K562 (cell line): ENCODE data around the gene CHPF2. TPM values are rescaled to one million over a fixed set of nuclear protein-coding genes. Genes with fewer than 3 reads are reported as not detected.

ENCODE experiments used
- CHD2 ChIP-seq: IDR thresholded peaks from 2 replicates; pipeline ENCODE4 v1.6.1; 2011; ENCODE audit warnings: low read depth, low read length
- HMGN3 ChIP-seq: IDR thresholded peaks from 2 replicates; pipeline ENCODE4 v1.6.1; 2011; ENCODE audit warnings: borderline replicate concordance, low read depth, mild to moderate bottlenecking, mixed read lengths, low read length; ENCODE audit not compliant: insufficient read length; ENCODE audit errors: extremely low read depth
- KDM5B ChIP-seq: fragments of 200-600 bp; sonication (generic); IDR thresholded peaks from 2 replicates; pipeline ENCODE4 v1.6.1; 2012; ENCODE audit warnings: low read depth, mild to moderate bottlenecking, moderate library complexity, low read length, control low read depth, inconsistent platforms; ENCODE audit not compliant: insufficient replicate concordance
- MAZ ChIP-seq, 2 experiments: fragments of 450-650 bp in 1 of 2; sonication (generic) in 1 of 2; formaldehyde crosslinking; IDR thresholded peaks in 1 of 2; conservative IDR thresholded peaks in 1 of 2; 2 replicates each; pipeline versions ENCODE4 v1.4.0 to v1.5.0; 2020; ENCODE audit warnings: mild to moderate bottlenecking in 1 of 2, missing genetic modification reagents in 1 of 2
- NCOR1 ChIP-seq: fragments of 450-650 bp; IDR thresholded peaks from 2 replicates; pipeline ENCODE4 v1.6.1; 2016; ENCODE audit warnings: mild to moderate bottlenecking, moderate library complexity
- NR1H2 ChIP-seq: sonication (generic); formaldehyde crosslinking; IDR thresholded peaks from 2 replicates; pipeline ENCODE4 v1.4.0; 2020; ENCODE audit warnings: mild to moderate bottlenecking, missing genetic modification reagents
- RFX5 ChIP-seq: IDR thresholded peaks from 2 replicates; pipeline ENCODE4 v1.6.1; 2011; ENCODE audit warnings: low read depth, mild to moderate bottlenecking, improper control_type of control experiment, low read length
- RHOXF2B ChIP-seq: fragments of 250-450 bp; sonication (Bioruptor Pico); conservative IDR thresholded peaks from 2 replicates; pipeline ENCODE4 v1.5.1; 2021
- ZFP91 ChIP-seq: sonication (generic); formaldehyde crosslinking; IDR thresholded peaks from 2 replicates; pipeline ENCODE4 v1.8.0; 2022; ENCODE audit warnings: mild to moderate bottlenecking, missing genetic modification reagents
- ZNF778 ChIP-seq: fragments of 450-650 bp; formaldehyde crosslinking; IDR thresholded peaks from 2 replicates; pipeline ENCODE4 v1.4.0; 2020; ENCODE audit warnings: mild to moderate bottlenecking, moderate library complexity
- polyA plus RNA-seq, 8 experiments: library from polyadenylated mRNA; depleted of rRNA in 4 of 8; stranded (reverse) in 5 of 8; unstranded in 3 of 8; fragments of >200 nt; fragmentation: Nextera tagmentation in 2 of 8; fragmentation: Illumina TruSeq in 1 of 8; extraction: Ambion mirVana in 2 of 8; extraction: Trizol in 1 of 8; gene quantifications; 2 replicates each; pipeline versions ENCODE4 v1.2.1 to v1.2.3, GENCODE V29; 2011 to 2014; ENCODE audit warnings: inconsistent platforms in 1 of 8, missing spikeins in 1 of 8
- total RNA-seq, 7 experiments: library from RNA; depleted of rRNA in 6 of 7; stranded (reverse); fragments of >200 nt in 6 of 7; fragmentation: Illumina TruSeq in 2 of 7; extraction: Trizol in 2 of 7; gene quantifications; 2 replicates each; pipeline versions ENCODE4 v1.2.1 to v1.2.3, GENCODE V29; 2011 to 2021; ENCODE audit warnings: low replicate concordance in 1 of 7
- TF ChIP-seq, protein P1 (sequence below): fragments of 450-650 bp; IDR thresholded peaks from 2 replicates; pipeline ENCODE4 v1.7.1; 2018; ENCODE audit warnings: mild to moderate bottlenecking, low read depth; ENCODE audit not compliant: partially characterized antibody
- TF ChIP-seq, protein P2 (sequence below), 2 experiments: fragments of 450-650 bp in 1 of 2; sonication (generic) in 1 of 2; formaldehyde crosslinking in 1 of 2; IDR thresholded peaks; 2 replicates each; pipeline versions ENCODE4 v1.7.1 to v1.9.0; 2016 to 2022; ENCODE audit warnings: inconsistent platforms in 1 of 2, mild to moderate bottlenecking in 1 of 2, missing genetic modification reagents in 1 of 2

The CHPF2 gene
- total and polyA plus RNA-seq, 9 of the 15 experiments (the other 6 are each of a cell fraction or from before 2014, with no cell fraction given) = 0.08 to 32.8 (median 10.5) TPM

- TF ChIP-seq ZFP91 (CRISPR knock-in tag) = no peak
- TF ChIP-seq ZNF778 (CRISPR knock-in tag) = no peak
- no peak for TF ChIP-seq RHOXF2B (CRISPR knock-in tag)
- TF ChIP-seq, protein P1, sequence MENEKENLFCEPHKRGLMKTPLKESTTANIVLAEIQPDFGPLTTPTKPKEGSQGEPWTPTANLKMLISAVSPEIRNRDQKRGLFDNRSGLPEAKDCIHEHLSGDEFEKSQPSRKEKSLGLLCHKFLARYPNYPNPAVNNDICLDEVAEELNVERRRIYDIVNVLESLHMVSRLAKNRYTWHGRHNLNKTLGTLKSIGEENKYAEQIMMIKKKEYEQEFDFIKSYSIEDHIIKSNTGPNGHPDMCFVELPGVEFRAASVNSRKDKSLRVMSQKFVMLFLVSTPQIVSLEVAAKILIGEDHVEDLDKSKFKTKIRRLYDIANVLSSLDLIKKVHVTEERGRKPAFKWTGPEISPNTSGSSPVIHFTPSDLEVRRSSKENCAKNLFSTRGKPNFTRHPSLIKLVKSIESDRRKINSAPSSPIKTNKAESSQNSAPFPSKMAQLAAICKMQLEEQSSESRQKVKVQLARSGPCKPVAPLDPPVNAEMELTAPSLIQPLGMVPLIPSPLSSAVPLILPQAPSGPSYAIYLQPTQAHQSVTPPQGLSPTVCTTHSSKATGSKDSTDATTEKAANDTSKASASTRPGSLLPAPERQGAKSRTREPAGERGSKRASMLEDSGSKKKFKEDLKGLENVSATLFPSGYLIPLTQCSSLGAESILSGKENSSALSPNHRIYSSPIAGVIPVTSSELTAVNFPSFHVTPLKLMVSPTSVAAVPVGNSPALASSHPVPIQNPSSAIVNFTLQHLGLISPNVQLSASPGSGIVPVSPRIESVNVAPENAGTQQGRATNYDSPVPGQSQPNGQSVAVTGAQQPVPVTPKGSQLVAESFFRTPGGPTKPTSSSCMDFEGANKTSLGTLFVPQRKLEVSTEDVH = no peak
- TF ChIP-seq MAZ (CRISPR knock-in tag; conservative IDR thresholded peaks at IDR 0.05 in 1 of 2, IDR thresholded peaks at IDR 0.05 in 1 of 2) = peak in 1 of 2 experiments; percentile 41; a peak in 1 of 4 replicates
- TF ChIP-seq NR1H2 (CRISPR knock-in tag) = no peak
- TF ChIP-seq, protein P2, sequence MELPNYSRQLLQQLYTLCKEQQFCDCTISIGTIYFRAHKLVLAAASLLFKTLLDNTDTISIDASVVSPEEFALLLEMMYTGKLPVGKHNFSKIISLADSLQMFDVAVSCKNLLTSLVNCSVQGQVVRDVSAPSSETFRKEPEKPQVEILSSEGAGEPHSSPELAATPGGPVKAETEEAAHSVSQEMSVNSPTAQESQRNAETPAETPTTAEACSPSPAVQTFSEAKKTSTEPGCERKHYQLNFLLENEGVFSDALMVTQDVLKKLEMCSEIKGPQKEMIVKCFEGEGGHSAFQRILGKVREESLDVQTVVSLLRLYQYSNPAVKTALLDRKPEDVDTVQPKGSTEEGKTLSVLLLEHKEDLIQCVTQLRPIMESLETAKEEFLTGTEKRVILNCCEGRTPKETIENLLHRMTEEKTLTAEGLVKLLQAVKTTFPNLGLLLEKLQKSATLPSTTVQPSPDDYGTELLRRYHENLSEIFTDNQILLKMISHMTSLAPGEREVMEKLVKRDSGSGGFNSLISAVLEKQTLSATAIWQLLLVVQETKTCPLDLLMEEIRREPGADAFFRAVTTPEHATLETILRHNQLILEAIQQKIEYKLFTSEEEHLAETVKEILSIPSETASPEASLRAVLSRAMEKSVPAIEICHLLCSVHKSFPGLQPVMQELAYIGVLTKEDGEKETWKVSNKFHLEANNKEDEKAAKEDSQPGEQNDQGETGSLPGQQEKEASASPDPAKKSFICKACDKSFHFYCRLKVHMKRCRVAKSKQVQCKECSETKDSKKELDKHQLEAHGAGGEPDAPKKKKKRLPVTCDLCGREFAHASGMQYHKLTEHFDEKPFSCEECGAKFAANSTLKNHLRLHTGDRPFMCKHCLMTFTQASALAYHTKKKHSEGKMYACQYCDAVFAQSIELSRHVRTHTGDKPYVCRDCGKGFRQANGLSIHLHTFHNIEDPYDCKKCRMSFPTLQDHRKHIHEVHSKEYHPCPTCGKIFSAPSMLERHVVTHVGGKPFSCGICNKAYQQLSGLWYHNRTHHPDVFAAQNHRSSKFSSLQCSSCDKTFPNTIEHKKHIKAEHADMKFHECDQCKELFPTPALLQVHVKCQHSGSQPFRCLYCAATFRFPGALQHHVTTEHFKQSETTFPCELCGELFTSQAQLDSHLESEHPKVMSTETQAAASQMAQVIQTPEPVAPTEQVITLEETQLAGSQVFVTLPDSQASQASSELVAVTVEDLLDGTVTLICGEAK (IDR thresholded peaks at IDR 0.05) = 0 out of 2 replicates have a peak, but pooled peaks have one; percentile 25
- TF ChIP-seq, protein P2 (CRISPR knock-in tag; IDR thresholded peaks at IDR 0.05) = 0 out of 2 replicates have a peak, but pooled peaks have one; percentile 27
- TF ChIP-seq NCOR1 = no peak
- TF ChIP-seq CHD2 = no peak
- no peak for TF ChIP-seq RFX5
- peak; percentile 15 for TF ChIP-seq HMGN3
- peak; percentile 25 for TF ChIP-seq KDM5B
These were observed 19.6 kb downstream of the CHPF2 start (continued) for GRCh38 chr7:151251689-151252560.
